Muscle layer of duodenum (tissue), 2 donors: Measurements from ENCODE around the gene ANKS1B.

Source experiments
- H3K27ac ChIP-seq: one replicate; pipeline ENCODE4 v1.7.0; 2013; ENCODE audit warnings: mild to moderate bottlenecking, low read length
- H3K27me3 ChIP-seq: one replicate; pipeline ENCODE4 v1.7.0; 2013; ENCODE audit warnings: low read depth, mild to moderate bottlenecking, control low read depth, low read length
- H3K36me3 ChIP-seq, 2 donors: one replicate each; pipeline ENCODE4 v1.7.0; 2013; ENCODE audit warnings: low read length in 2 of 2, control low read depth in 1 of 2, mild to moderate bottlenecking in 1 of 2; ENCODE audit not compliant: insufficient read depth in 2 of 2, control insufficient read depth in 1 of 2
- H3K4me1 ChIP-seq, 2 donors: one replicate each; pipeline ENCODE4 v1.7.0; 2013; ENCODE audit warnings: low read length in 2 of 2, mild to moderate bottlenecking in 2 of 2, control low read depth in 1 of 2, moderate library complexity in 1 of 2; ENCODE audit not compliant: insufficient read depth in 2 of 2, control insufficient read depth in 1 of 2
- H3K4me3 ChIP-seq, 2 donors: one replicate each; pipeline ENCODE4 v1.7.0; 2013; ENCODE audit warnings: low read length in 2 of 2, low read depth in 1 of 2, mild to moderate bottlenecking in 1 of 2
- H3K9me3 ChIP-seq, 2 donors: one replicate each; pipeline ENCODE4 v1.7.0; 2013; ENCODE audit warnings: low read length in 2 of 2, control low read depth in 1 of 2, mild to moderate bottlenecking in 1 of 2; ENCODE audit not compliant: control insufficient read depth in 1 of 2
- donor health status: healthy.

The ANKS1B gene

GRCh38 chr12:99861731-99862130 lies 123.0 kb downstream of the ANKS1B start:
- Histone ChIP-seq H3K9me3 (no peaks in the 10 kb centered on the region), H3K27me3 (no peaks in the 10 kb centered on the region), H3K4me3 (no peak overlapping the region), H3K27ac (no peak overlapping the region), H3K36me3 (no peaks in the 10 kb centered on the region), H3K4me1 (peaks cover 0 to 13% of the 10 kb centered on the region in 2 donors)

- Histone ChIP-seq H3K36me3 (no peaks in the 10 kb centered on the region), H3K4me3 (no peak overlapping the region), H3K9me3 (no peaks in the 10 kb centered on the region), H3K27ac (no peak overlapping the region), H3K4me1 (peaks cover 0 to 1% of the 10 kb centered on the region in 2 donors), H3K27me3 (no peaks in the 10 kb centered on the region)
These were observed 125.6 kb downstream of the ANKS1B start for GRCh38 chr12:99859126-99859525.

GRCh38 chr12:99852666-99853065 lies 132.1 kb downstream of the ANKS1B start:
- H3K36me3 ChIP-seq, result no peaks in the 10 kb centered on the region
- H3K27me3 ChIP-seq, result no peaks in the 10 kb centered on the region
- H3K4me1 ChIP-seq, result no peaks in the 10 kb centered on the region
- no peak overlapping the region for H3K27ac ChIP-seq
- H3K9me3 ChIP-seq, result peaks cover 0 to 3% of the 10 kb centered on the region in 2 donors
- H3K4me3 ChIP-seq, result no peak overlapping the region

- Histone ChIP-seq H3K4me3 (no peak overlapping the region), H3K27ac (no peak overlapping the region), H3K36me3 (no peaks in the 10 kb centered on the region), H3K27me3 (no peaks in the 10 kb centered on the region), H3K9me3 (no peaks in the 10 kb centered on the region), H3K4me1 (no peaks in the 10 kb centered on the region)
These were observed 136.8 kb downstream of the ANKS1B start for GRCh38 chr12:99847936-99848335.

- H3K27me3 ChIP-seq, result no peaks in the 10 kb centered on the region
- H3K36me3 ChIP-seq, result no peaks in the 10 kb centered on the region
- H3K9me3 ChIP-seq, result no peaks in the 10 kb centered on the region
- no peak overlapping the region for H3K4me3 ChIP-seq
- H3K4me1 ChIP-seq, result no peaks in the 10 kb centered on the region
- H3K27ac ChIP-seq, result no peak overlapping the region
These were observed 150.0 kb downstream of the ANKS1B start for GRCh38 chr12:99834710-99835109.

GRCh38 chr12:99833397-99833796 lies 151.3 kb downstream of the ANKS1B start:
- Histone ChIP-seq H3K27ac (no peak overlapping the region), H3K4me3 (no peak overlapping the region), H3K9me3 (no peaks in the 10 kb centered on the region), H3K4me1 (no peaks in the 10 kb centered on the region), H3K36me3 (no peaks in the 10 kb centered on the region), H3K27me3 (no peaks in the 10 kb centered on the region)

- Histone ChIP-seq H3K4me1 (no peaks in the 10 kb centered on the region), H3K9me3 (no peaks in the 10 kb centered on the region), H3K4me3 (peak overlapping the region; percentile 9 to 15), H3K36me3 (no peaks in the 10 kb centered on the region), H3K27ac (no peak overlapping the region), H3K27me3 (no peaks in the 10 kb centered on the region)
These were observed 159.7 kb downstream of the ANKS1B start for GRCh38 chr12:99824900-99825542.

GRCh38 chr12:99822273-99822672 lies 162.5 kb downstream of the ANKS1B start:
- Histone ChIP-seq H3K36me3 (no peaks in the 10 kb centered on the region), H3K4me1 (no peaks in the 10 kb centered on the region), H3K4me3 (no peak overlapping the region), H3K9me3 (no peaks in the 10 kb centered on the region), H3K27ac (no peak overlapping the region), H3K27me3 (no peaks in the 10 kb centered on the region)

- Histone ChIP-seq H3K27me3 (no peaks in the 10 kb centered on the region), H3K4me1 (no peaks in the 10 kb centered on the region), H3K4me3 (no peak overlapping the region), H3K27ac (no peak overlapping the region), H3K9me3 (no peaks in the 10 kb centered on the region), H3K36me3 (no peaks in the 10 kb centered on the region)
These were observed 173.8 kb downstream of the ANKS1B start for GRCh38 chr12:99810718-99811593.

- Histone ChIP-seq H3K4me1 (no peaks in the 10 kb centered on the region), H3K4me3 (no peak overlapping the region), H3K36me3 (no peaks in the 10 kb centered on the region), H3K27me3 (no peaks in the 10 kb centered on the region), H3K27ac (no peak overlapping the region), H3K9me3 (no peaks in the 10 kb centered on the region)
These were observed 174.8 kb downstream of the ANKS1B start for GRCh38 chr12:99809909-99810308.

GRCh38 chr12:99806304-99806703 lies 178.4 kb downstream of the ANKS1B start:
- Histone ChIP-seq H3K27ac (no peak overlapping the region), H3K9me3 (no peaks in the 10 kb centered on the region), H3K4me3 (no peak overlapping the region), H3K36me3 (no peaks in the 10 kb centered on the region), H3K4me1 (no peaks in the 10 kb centered on the region), H3K27me3 (no peaks in the 10 kb centered on the region)
